ENCODE data around the gene SPTBN4. TPM values are rescaled to one million over a fixed set of nuclear protein-coding genes. Genes with fewer than 3 reads are reported as not detected.
A peak's percentile ranks its signal among the peaks of the same experiment; 100 is the strongest.

Gene SPTBN4
- total RNA-seq, 1 experiment from 2014 or later = 0.48 TPM

DNA sequence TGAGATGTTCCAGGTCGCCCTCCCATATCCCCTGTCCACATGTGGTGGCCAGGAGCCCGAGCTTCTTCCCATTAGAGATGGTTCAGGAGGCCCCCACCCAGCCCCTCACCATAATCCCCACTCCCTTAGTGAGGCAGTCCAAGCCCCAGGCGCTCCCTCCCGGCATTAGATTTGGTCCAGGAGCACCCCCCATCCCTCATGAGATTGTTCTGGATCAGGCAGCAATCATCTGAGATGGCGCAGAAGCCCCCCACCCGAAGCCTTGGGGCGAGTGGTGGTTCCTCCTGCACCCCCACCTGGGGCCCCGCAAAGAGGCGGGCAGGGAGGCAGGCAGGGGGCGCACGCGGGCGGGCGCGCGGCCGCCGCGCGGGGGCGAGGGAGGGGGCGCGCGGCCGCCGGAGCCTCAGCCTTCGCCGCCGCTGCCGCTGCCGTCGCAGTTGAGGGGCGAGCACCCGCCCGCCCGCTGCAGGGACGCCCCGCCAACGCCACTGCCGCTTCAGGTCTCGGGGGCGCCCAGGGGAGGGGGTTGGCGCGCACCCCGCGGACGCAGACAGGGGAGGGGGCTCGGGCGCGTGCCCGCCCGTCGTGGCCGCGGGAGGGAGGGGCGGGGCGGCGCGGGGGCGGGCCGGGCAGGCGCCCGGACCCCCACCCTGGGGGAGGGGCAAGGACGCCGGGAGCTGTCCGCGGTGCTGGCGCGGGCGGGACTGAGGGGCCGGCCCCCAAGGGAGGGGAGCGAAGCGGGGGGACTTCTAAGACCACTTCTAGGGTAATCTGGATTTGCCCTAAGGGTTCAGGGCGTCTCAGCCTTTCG, 63.5 kb downstream of the SPTBN4 start:
- no peak overlapping the region for H3K27ac ChIP-seq
- no peaks in the 10 kb centered on the region for H3K9me2 ChIP-seq (ENCODE audit: insufficient read depth)
- H3K4me1 ChIP-seq (replicated peaks; ENCODE audit: insufficient read depth) = no peaks in the 10 kb centered on the region
- no peak overlapping the region for H2AFZ ChIP-seq
- no peak overlapping the region; the same call in 1 of the 2 replicates for H3K4me2 ChIP-seq
- no peaks in the 10 kb centered on the region for H3K9me3 ChIP-seq (ENCODE audit: insufficient read depth, low read depth)
- H3K4me3 ChIP-seq = no peak overlapping the region
- 0 out of 2 replicates have a peak, but pooled peaks cover 2% of the 10 kb centered on the region for H3F3A ChIP-seq (ENCODE audit: insufficient read depth, low read depth)
- POLR2A ChIA-PET (ENCODE audit: unreplicated experiment) = interaction anchor here (0.7 kb wide), 1 partner anchor 104 kb away, joined by 3 read pairs; no protein-coding TSS in a partner anchor
- H3K79me2 ChIP-seq (ENCODE audit: low read depth) = no peaks in the 10 kb centered on the region
- BruUV-seq (replicated peaks) = no TSS peak
- intact Hi-C loops (cut with micrococcal nuclease; ENCODE audit: unreplicated experiment) = no loop called here
- CTCF ChIA-PET = no interaction called here
- H3K36me3 ChIP-seq (ENCODE audit: low read depth) = no peaks in the 10 kb centered on the region
- TF ChIP-seq EZH2 (IDR thresholded peaks at IDR 0.05; ENCODE audit: low read depth) = no peak
- TF ChIP-seq, protein P1, sequence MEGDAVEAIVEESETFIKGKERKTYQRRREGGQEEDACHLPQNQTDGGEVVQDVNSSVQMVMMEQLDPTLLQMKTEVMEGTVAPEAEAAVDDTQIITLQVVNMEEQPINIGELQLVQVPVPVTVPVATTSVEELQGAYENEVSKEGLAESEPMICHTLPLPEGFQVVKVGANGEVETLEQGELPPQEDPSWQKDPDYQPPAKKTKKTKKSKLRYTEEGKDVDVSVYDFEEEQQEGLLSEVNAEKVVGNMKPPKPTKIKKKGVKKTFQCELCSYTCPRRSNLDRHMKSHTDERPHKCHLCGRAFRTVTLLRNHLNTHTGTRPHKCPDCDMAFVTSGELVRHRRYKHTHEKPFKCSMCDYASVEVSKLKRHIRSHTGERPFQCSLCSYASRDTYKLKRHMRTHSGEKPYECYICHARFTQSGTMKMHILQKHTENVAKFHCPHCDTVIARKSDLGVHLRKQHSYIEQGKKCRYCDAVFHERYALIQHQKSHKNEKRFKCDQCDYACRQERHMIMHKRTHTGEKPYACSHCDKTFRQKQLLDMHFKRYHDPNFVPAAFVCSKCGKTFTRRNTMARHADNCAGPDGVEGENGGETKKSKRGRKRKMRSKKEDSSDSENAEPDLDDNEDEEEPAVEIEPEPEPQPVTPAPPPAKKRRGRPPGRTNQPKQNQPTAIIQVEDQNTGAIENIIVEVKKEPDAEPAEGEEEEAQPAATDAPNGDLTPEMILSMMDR (conservative IDR thresholded peaks at IDR 0.05) = no peak
- H4K20me1 ChIP-seq (ENCODE audit: insufficient read depth) = no peaks in the 10 kb centered on the region
- DNase-seq = no peak
- H3K27me3 ChIP-seq (ENCODE audit: insufficient read depth, low read depth) = peaks cover 4% of the 10 kb centered on the region

DNA sequence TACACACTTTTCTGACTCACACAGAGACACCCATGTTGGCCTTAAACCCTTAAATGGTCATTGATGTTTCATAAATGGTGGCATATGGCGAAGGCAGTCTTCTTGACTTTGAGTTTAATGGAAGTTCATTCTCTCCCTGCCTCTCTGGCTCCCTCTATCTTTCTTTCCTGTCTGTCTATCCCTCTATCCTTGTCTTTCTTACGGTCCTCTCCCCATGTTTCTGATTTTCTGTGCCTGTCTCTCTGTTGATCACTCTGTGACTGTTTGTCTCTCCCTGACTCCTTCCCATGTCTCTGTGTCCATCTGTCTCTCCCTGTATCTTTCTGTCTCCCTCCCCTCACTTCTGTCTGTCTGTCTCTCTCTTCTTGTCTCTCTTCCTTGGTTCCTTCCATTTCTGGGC, 66.7 kb downstream of the SPTBN4 start:
- POLR2A ChIA-PET (ENCODE audit: unreplicated experiment) = no interaction called here
- intact Hi-C loops (cut with micrococcal nuclease; ENCODE audit: unreplicated experiment) = no loop called here

DNA sequence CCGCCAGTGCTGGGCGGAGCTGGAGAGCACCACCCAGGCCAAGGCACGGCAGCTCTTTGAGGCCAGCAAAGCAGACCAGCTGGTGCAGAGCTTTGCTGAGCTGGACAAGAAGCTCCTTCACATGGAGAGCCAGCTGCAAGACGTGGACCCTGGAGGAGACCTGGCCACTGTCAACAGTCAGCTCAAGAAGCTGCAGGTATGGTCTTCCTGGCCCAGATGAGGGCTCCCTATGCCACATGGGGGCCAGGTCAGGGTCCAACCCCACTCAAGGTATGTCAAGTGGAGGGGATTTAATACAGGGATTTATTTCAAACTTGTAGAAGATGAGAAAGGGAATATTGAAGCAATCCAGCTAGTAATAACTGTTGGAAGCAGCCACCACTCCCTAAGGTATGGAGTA, 67.3 kb downstream of the SPTBN4 start:
- Histone ChIP-seq H3K9me2 (ENCODE audit: insufficient read depth) (no peaks in the 10 kb centered on the region), H3K27me3 (ENCODE audit: insufficient read depth, low read depth) (peaks cover 4% of the 10 kb centered on the region), H3F3A (ENCODE audit: insufficient read depth, low read depth) (0 out of 2 replicates have a peak, but pooled peaks cover 2% of the 10 kb centered on the region), H4K20me1 (ENCODE audit: insufficient read depth) (no peaks in the 10 kb centered on the region), H3K79me2 (ENCODE audit: low read depth) (no peaks in the 10 kb centered on the region), H3K4me2 (no peak overlapping the region), H3K4me1 (replicated peaks; ENCODE audit: insufficient read depth) (no peaks in the 10 kb centered on the region), H2AFZ (no peak overlapping the region), H3K4me3 (no peak overlapping the region), H3K36me3 (ENCODE audit: low read depth) (no peaks in the 10 kb centered on the region), H3K27ac (no peak overlapping the region), H3K9me3 (ENCODE audit: insufficient read depth, low read depth) (no peaks in the 10 kb centered on the region)
- no peak for DNase-seq
- TF ChIP-seq, protein P1 (conservative IDR thresholded peaks at IDR 0.05) = no peak
- no peak for TF ChIP-seq EZH2 (IDR thresholded peaks at IDR 0.05; ENCODE audit: low read depth)
- ChIA-PET POLR2A (ENCODE audit: unreplicated experiment) (no interaction called here), CTCF (interaction anchor here (0.6 kb wide), 2 partner anchors 51 to 74 kb away, joined by 6 read pairs; no protein-coding TSS in a partner anchor)
- no TSS peak for BruUV-seq (replicated peaks)
- intact Hi-C loops (cut with micrococcal nuclease; ENCODE audit: unreplicated experiment) = no loop called here

More for the DNA sequence above, 66.7 kb downstream of the SPTBN4 start:
- Histone ChIP-seq H3K9me2 (ENCODE audit: insufficient read depth) (no peaks in the 10 kb centered on the region), H3K9me3 (ENCODE audit: insufficient read depth, low read depth) (no peaks in the 10 kb centered on the region), H3K4me1 (replicated peaks; ENCODE audit: insufficient read depth) (no peaks in the 10 kb centered on the region), H3F3A (ENCODE audit: insufficient read depth, low read depth) (0 out of 2 replicates have a peak, but pooled peaks cover 2% of the 10 kb centered on the region), H3K27me3 (ENCODE audit: insufficient read depth, low read depth) (peaks cover 4% of the 10 kb centered on the region), H3K27ac (no peak overlapping the region), H4K20me1 (ENCODE audit: insufficient read depth) (no peaks in the 10 kb centered on the region), H3K4me3 (no peak overlapping the region), H3K79me2 (ENCODE audit: low read depth) (no peaks in the 10 kb centered on the region), H3K36me3 (ENCODE audit: low read depth) (no peaks in the 10 kb centered on the region), H3K4me2 (no peak overlapping the region), H2AFZ (no peak overlapping the region)
- CTCF ChIA-PET = no interaction called here
- DNase-seq = no peak
- TF ChIP-seq EZH2 (IDR thresholded peaks at IDR 0.05; ENCODE audit: low read depth) = no peak
- TF ChIP-seq, protein P1 (conservative IDR thresholded peaks at IDR 0.05) = 0 out of 2 replicates have a peak, but pooled peaks have one; percentile 23
- no TSS peak for BruUV-seq (replicated peaks)

All from PC-9 (cell line).